ENCODE measurements around the gene CREBRF.
"Not testable (repeated sequence)": the region's sequence is repeated elsewhere in the genome, so short reads cannot be mapped to it uniquely, and the experiment has no call there.

The CREBRF gene

DNA sequence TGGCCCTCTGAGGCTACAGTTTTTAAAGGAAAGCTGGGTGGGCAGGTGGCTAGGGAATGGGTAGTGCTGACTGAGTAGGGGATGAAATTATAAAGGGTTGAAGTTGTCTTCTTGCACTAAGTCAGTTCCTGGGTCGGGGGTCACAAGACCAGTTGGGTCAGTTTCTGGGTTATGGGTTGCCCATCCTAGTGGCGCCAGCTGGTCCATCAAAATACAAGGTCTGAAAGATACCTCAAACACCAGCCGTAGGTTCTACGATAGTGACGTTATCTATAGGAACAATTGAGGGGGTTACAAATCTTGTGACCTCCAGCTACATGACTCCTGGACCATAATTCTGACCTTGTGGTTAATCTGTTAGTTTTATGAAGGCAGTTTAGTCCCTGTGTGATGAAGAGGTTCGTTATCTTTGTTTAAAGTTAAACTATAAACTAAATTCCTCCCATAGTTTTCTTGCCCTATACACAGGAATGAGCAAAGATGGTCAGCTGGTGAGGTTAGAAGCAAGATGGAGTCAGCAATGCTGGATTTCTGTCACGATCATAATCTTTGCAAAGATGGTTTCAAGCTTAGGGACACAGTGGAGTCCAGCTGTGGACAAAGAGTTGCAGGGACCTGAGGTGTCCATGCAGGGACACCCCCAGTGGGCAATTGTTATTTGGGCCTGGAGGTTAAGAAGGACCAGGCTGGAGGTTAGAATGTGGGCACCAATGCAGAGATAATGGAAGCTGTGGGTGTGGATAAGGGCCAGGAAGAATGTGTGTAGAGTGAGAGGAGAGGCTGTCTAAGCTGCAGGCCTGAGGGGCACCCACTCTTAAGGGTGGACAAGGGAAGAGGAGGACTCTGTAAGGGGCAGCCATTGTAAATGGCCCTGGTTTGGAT is 14.0 kb upstream of the CREBRF start:
- TF ChIP-seq, protein P1, sequence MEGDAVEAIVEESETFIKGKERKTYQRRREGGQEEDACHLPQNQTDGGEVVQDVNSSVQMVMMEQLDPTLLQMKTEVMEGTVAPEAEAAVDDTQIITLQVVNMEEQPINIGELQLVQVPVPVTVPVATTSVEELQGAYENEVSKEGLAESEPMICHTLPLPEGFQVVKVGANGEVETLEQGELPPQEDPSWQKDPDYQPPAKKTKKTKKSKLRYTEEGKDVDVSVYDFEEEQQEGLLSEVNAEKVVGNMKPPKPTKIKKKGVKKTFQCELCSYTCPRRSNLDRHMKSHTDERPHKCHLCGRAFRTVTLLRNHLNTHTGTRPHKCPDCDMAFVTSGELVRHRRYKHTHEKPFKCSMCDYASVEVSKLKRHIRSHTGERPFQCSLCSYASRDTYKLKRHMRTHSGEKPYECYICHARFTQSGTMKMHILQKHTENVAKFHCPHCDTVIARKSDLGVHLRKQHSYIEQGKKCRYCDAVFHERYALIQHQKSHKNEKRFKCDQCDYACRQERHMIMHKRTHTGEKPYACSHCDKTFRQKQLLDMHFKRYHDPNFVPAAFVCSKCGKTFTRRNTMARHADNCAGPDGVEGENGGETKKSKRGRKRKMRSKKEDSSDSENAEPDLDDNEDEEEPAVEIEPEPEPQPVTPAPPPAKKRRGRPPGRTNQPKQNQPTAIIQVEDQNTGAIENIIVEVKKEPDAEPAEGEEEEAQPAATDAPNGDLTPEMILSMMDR (IDR thresholded peaks at IDR 0.05; ENCODE audit: low read depth, low read length), result no peak
- no peak for DNase-seq (ENCODE audit: extremely low read depth, low read depth)

DNA sequence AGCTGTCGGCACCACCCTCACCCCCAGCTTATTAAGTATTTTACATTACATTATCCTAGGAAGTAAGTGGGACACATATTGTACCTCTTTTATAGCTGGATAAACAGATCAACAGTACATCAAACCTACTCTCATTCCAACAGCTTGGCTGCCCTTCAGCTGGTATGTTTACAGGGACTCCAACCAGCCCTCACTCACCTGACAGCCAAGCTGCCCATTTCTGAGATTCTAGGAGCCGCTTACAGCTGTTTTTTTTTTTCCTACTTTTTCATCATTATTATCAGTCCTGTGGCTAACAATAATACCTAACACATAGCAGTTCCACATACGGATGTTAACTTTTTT is 13.4 kb upstream of the CREBRF start:
- TF ChIP-seq, protein P1 (IDR thresholded peaks at IDR 0.05; ENCODE audit: low read depth, low read length), result no peak
- no peak for DNase-seq (ENCODE audit: extremely low read depth, low read depth)

DNA sequence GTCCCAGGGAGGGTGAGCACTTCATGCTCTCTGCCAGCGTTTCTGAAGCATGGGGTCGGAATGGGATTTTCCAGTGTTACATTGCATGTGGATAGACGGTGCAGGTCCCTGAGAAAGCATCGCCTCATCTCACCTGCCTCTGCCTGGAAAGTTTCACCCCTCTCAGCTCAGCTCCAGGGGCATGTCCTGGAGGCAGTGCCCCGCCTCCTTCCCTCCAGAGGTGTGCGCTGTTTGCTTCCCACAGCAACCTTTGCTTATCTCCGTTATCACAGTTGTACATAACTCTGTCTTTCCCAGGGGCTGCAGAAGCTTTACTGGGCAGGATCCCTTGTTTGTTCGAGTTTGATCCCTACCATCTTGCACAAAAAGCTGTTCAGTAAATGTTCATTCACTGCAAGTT is 10.7 kb upstream of the CREBRF start:
- TF ChIP-seq, protein P1 (IDR thresholded peaks at IDR 0.05; ENCODE audit: low read depth, low read length), result no peak
- no peak for DNase-seq (ENCODE audit: extremely low read depth, low read depth)

DNA sequence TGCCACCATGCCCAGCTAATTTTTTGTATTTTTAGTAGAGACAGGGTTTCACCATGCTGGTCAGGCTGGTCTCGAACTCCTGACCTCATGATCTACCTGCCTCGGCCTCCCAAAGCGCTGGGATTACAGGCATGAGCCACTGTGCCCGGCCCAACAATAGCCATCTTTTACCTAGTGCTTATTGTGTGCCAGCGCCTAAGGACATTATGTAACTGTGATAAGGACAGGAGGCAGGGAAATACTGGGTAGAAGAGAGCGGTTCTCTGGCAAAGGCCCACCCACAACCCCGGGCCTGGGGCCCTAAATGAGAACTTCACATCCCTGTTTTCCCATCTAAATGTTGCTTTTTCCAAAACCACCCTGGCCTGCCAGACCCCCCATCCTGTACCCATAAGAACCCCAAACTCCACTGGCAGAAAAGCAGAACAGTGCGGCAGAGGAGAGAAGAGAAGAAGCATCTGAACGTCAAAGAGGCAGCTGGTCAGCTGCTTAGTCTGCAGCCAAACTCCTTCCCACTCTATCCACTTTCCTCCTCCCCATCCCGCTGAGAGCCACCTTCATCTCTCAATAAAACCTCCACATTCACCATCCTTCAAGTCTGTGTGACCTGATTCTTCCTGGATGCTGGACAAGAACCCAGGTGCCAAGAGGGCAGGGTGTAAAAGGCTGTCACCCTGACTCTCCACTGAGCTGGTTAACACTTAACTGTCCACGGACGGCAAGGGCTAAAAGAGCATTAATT is 8.9 kb upstream of the CREBRF start:
- not testable (repeated sequence) for DNase-seq (ENCODE audit: extremely low read depth, low read depth)

DNA sequence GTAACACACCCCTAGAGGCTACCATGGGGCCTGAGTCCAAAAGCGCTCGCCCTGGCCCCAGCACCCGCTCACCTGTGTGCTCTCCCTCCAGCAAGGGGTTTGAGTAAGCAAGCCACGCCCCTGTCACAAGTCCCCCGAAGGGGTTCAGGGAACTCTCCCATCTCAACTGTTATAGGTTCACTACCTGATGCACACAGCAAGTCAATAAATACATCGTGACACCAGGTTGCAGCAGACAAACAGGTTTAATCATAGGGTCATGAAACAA is 8.4 kb upstream of the CREBRF start:
- TF ChIP-seq, protein P1 (IDR thresholded peaks at IDR 0.05; ENCODE audit: low read depth, low read length), result no peak

DNA sequence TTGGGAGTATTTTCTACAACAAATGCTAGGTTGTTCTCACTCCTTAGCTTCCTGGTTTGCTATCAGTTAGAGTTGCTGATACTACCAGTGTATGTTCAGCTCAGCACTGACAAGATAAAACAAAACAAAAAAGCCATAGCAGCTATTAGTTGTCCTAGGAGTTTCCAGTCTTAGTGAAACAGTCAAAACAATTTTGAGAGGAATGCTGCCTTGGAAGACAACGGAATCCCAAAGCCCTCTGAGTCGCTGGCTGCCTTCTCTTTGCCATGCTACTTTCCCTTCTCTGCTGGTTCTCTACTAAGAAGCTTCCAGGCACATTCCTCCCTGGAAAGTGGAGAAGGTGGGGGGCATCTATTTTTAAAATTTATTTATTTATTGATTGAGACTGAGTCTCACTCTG is 5.4 kb upstream of the CREBRF start:
- no peak for DNase-seq (ENCODE audit: extremely low read depth, low read depth)
- TF ChIP-seq, protein P1 (IDR thresholded peaks at IDR 0.05; ENCODE audit: low read depth, low read length), result no peak

More for the DNA sequence above, 8.4 kb upstream of the CREBRF start:
- no peak for DNase-seq (ENCODE audit: extremely low read depth, low read depth)

DNA sequence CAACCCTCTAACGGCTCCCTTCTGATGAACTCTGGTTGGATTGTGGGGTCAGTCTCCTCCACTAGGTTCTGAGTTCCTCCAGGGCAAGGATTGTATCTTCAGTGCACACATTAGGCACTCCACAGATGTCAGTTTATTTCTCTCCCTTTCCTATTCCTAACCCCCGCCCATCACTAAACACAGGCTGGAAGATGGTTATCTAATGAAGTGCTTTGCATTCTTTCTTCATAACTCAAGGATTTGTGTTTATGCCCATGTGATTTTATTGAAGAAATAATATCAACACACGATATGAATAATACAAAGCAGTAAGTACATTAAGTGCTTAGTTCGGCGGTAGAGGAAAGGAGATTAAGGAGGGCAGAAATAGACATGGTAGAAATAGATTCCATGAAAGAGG is 4.4 kb upstream of the CREBRF start:
- TF ChIP-seq, protein P1 (IDR thresholded peaks at IDR 0.05; ENCODE audit: low read depth, low read length), result no peak
- no peak for DNase-seq (ENCODE audit: extremely low read depth, low read depth)

Data from AG09319 (cell line).